ENCODE data around the gene ZNF296.

The ZNF296 gene

GRCh38 chr19:45030825-45031224, 45.5 kb downstream of the ZNF296 start:
- Histone ChIP-seq H3K4me1 (no peaks in the 10 kb centered on the region), H3K36me3 (no peaks in the 10 kb centered on the region), H3K27me3 (no peaks in the 10 kb centered on the region), H3K4me3 (ENCODE audit: low read depth, low read length) (no peak overlapping the region), H3K9me3 (no peaks in the 10 kb centered on the region)
- DNase-seq: no peak
- no peak for TF ChIP-seq CTCF (IDR thresholded peaks at IDR 0.05; ENCODE audit: low read depth, low read length)

GRCh38 chr19:45027371-45027770, 48.9 kb downstream of the ZNF296 start:
- no peaks in the 10 kb centered on the region for H3K36me3 ChIP-seq
- no peak for TF ChIP-seq CTCF (IDR thresholded peaks at IDR 0.05; ENCODE audit: low read depth, low read length)
- H3K4me1 ChIP-seq: no peaks in the 10 kb centered on the region
- no peaks in the 10 kb centered on the region for H3K9me3 ChIP-seq
- no peaks in the 10 kb centered on the region for H3K27me3 ChIP-seq
- no peak overlapping the region for H3K4me3 ChIP-seq (ENCODE audit: low read depth, low read length)
- DNase-seq: no peak

GRCh38 chr19:45025264-45025663, 51.0 kb downstream of the ZNF296 start:
- no peak for TF ChIP-seq CTCF (IDR thresholded peaks at IDR 0.05; ENCODE audit: low read depth, low read length)
- no peaks in the 10 kb centered on the region for H3K4me1 ChIP-seq
- no peak overlapping the region for H3K4me3 ChIP-seq (ENCODE audit: low read depth, low read length)
- no peaks in the 10 kb centered on the region for H3K9me3 ChIP-seq
- no peak for DNase-seq
- no peaks in the 10 kb centered on the region for H3K36me3 ChIP-seq
- no peaks in the 10 kb centered on the region for H3K27me3 ChIP-seq

- no peaks in the 10 kb centered on the region for H3K27me3 ChIP-seq
- H3K9me3 ChIP-seq: no peaks in the 10 kb centered on the region
- no peak for TF ChIP-seq CTCF (IDR thresholded peaks at IDR 0.05; ENCODE audit: low read depth, low read length)
- DNase-seq: no peak
- no peaks in the 10 kb centered on the region for H3K4me1 ChIP-seq
- no peak overlapping the region for H3K4me3 ChIP-seq (ENCODE audit: low read depth, low read length)
- H3K36me3 ChIP-seq: no peaks in the 10 kb centered on the region
These were observed 53.2 kb downstream of the ZNF296 start for GRCh38 chr19:45023048-45023447.

GRCh38 chr19:45021971-45022370, 54.3 kb downstream of the ZNF296 start:
- Histone ChIP-seq H3K9me3 (no peaks in the 10 kb centered on the region), H3K27me3 (no peaks in the 10 kb centered on the region), H3K36me3 (no peaks in the 10 kb centered on the region), H3K4me3 (ENCODE audit: low read depth, low read length) (no peak overlapping the region), H3K4me1 (no peaks in the 10 kb centered on the region)
- DNase-seq: no peak
- no peak for TF ChIP-seq CTCF (IDR thresholded peaks at IDR 0.05; ENCODE audit: low read depth, low read length)
